Adrenal gland (tissue), 12 donors: Measurements from ENCODE around the gene MYD88. TPM values are rescaled to one million over a fixed set of nuclear protein-coding genes. Genes with fewer than 3 reads are reported as not detected.

Experiments used
- DNase-seq, 7 donors: peaks; one replicate each; pipeline ENCODE4 v3.0.0-alpha.2; 2019 to 2020
- H3K27ac ChIP-seq, 5 donors: fragments of 200-600 bp; sonication (generic) in 4 of 5; 1 replicate in 3 of 5; 2 replicates in 2 of 5; pipeline versions ENCODE4 v1.5.1 to v1.8.0; 2016 to 2020; ENCODE audit warnings: mild to moderate bottlenecking in 1 of 5
- H3K27me3 ChIP-seq: fragments of 200-600 bp; 2 replicates; pipeline ENCODE4 v1.8.0; 2021
- H3K36me3 ChIP-seq, 2 donors: fragments of 200-600 bp; replicated peaks in 1 of 2; 1 replicate in 1 of 2; 2 replicates in 1 of 2; pipeline versions ENCODE4 v1.5.1 to v1.8.0; 2018 to 2022
- H3K4me1 ChIP-seq, 2 donors: fragments of 200-600 bp; replicated peaks in 1 of 2; 1 replicate in 1 of 2; 2 replicates in 1 of 2; pipeline versions ENCODE4 v1.5.1 to v1.8.0; 2018 to 2021
- H3K4me3 ChIP-seq, 4 donors: fragments of 200-600 bp; sonication (generic) in 3 of 4; one replicate each; pipeline ENCODE4 v1.5.1; 2016 to 2018
- H3K9me3 ChIP-seq, 3 donors: fragments of 200-600 bp; sonication (generic) in 1 of 3; replicated peaks in 1 of 3; 1 replicate in 2 of 3; 2 replicates in 1 of 3; pipeline versions ENCODE4 v1.5.1 to v1.8.0; 2016 to 2021
- CTCF ChIP-seq, 6 experiments: fragments of 450-650 bp in 4 of 6; fragments of 200-600 bp in 2 of 6; sonication (generic) in 1 of 6; IDR thresholded peaks; 1 replicate in 5 of 6; 2 replicates in 1 of 6; pipeline versions ENCODE4 v1.5.1 to v1.8.0; 2016 to 2021; ENCODE audit warnings: antibody characterized with exemption in 6 of 6, mild to moderate bottlenecking in 2 of 6, moderate library complexity in 1 of 6
- POLR2A ChIP-seq, 2 donors: fragments of 450-650 bp; IDR thresholded peaks; one replicate each; pipeline ENCODE4 v1.6.1; 2017; ENCODE audit warnings: antibody characterized with exemption in 2 of 2, mild to moderate bottlenecking in 2 of 2, moderate library complexity in 1 of 2
- WGBS, 4 donors: extraction: QIAGEN DNeasy Blood & Tissue Kit in 2 of 4; methylation state at CpG; one replicate each; pipeline versions ENCODE4 v1.1.5 to v1.1.7; 2013 to 2017; 5-methylcytosine and 5-hydroxymethylcytosine counted together
- intact Hi-C, 2 donors: fragments of 100-400 bp; cut with DNase I; formaldehyde crosslinking; loops; one replicate each; pipeline versions ENCODE4 v1.14.1 to v1.15.0; 2022 to 2023
- polyA plus RNA-seq, 3 donors: library from polyadenylated mRNA; stranded (reverse); fragments of 200-250 nt in 2 of 3; fragments of 350-450 nt in 1 of 3; fragmentation: Illumina TruSeq in 1 of 3; extraction: RNeasy Lipid Tissue Mini Kit (QIAGEN cat#74804) in 1 of 3; gene quantifications; one replicate each; pipeline ENCODE4 v1.2.3, GENCODE V29; 2013 to 2014
- total RNA-seq, 9 donors: library from RNA; depleted of rRNA in 4 of 9; stranded (reverse); fragments of >200 nt in 4 of 9; fragments of 120-200 nt in 1 of 9; fragmentation: NEBNext Ultra II Directional in 1 of 9; extraction: Animal tissue kit (Norgen Biotek cat#: 25700) in 1 of 9; gene quantifications; one replicate each; pipeline versions ENCODE4 v1.1.0 to v1.2.4, GENCODE V29; 2013 to 2023
- donor health status: healthy with polysubstance abuse.
- donor health status: Bipolar disorder and iron deficiency.
- donor health status: DM: yes; HTN: yes; CAD: no.
- donor health status: DM: no; HTN: no; CAD: no.
- donor health status: DM: no; HTN: no; CAD: no.
- donor health status: DM: yes; HTN: yes; CAD: no.

MYD88 gene
- total and polyA plus RNA-seq, 12 donors, result 3.8 to 46.6 (median 34.7) TPM

DNA sequence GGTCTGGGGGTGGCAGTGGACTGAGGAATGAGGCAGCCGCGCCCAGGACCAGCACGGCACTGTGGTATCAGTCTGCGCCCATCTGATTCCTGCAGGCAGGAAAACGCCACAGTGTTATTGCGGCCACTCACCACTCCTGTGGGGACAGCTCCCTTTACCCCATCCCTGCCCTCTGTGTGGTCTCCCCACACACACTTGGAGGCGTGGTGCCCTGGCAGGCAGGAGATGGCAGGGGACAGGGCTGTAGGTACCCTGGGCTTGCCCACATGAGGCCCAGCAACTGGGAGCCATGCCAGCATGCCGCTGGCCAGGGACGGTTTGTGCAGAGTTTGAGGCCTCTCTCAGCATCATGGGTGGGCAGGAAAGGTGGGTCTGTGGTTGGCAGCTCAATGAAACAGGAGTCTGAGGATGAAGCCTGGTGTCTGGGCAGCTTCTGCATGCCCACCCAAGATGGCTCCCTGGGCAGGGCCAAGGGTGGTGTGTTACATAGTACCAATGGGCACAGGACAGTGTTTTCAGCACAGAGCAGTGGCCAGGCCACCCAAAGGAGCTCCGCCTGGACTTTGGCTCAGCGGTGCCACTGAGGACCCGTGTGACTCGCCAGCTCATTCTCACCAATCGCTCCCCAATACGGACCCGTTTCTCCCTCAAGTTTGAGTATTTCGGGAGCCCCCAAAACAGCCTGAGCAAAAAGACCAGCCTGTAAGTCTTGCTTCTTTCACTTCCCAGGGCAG, 28.7 kb upstream of the MYD88 start:
- WGBS, 4 donors, result 89 to 100% (median 94%) methylated on average over 2 to 17 of the region's 17 CpGs
- no peaks in the 10 kb centered on the region for H3K9me3 ChIP-seq
- no peaks in the 10 kb centered on the region for H3K27me3 ChIP-seq
- no peak overlapping the region for H3K4me3 ChIP-seq
- no peaks in the 10 kb centered on the region for H3K4me1 ChIP-seq
- no peaks in the 10 kb centered on the region for H3K36me3 ChIP-seq
- DNase-seq, result peak in 3 of 7 donors; percentile 12 to 31 (median 16)
- H3K27ac ChIP-seq, result no peak overlapping the region
- intact Hi-C loops, result loop anchor here in 1 of 2 donors (10.0 kb wide), 2 partner anchors 105 to 365 kb away; no protein-coding TSS in a partner anchor
- TF ChIP-seq CTCF (IDR thresholded peaks at IDR 0.05) (no peak), POLR2A (IDR thresholded peaks at IDR 0.05) (no peak)

DNA sequence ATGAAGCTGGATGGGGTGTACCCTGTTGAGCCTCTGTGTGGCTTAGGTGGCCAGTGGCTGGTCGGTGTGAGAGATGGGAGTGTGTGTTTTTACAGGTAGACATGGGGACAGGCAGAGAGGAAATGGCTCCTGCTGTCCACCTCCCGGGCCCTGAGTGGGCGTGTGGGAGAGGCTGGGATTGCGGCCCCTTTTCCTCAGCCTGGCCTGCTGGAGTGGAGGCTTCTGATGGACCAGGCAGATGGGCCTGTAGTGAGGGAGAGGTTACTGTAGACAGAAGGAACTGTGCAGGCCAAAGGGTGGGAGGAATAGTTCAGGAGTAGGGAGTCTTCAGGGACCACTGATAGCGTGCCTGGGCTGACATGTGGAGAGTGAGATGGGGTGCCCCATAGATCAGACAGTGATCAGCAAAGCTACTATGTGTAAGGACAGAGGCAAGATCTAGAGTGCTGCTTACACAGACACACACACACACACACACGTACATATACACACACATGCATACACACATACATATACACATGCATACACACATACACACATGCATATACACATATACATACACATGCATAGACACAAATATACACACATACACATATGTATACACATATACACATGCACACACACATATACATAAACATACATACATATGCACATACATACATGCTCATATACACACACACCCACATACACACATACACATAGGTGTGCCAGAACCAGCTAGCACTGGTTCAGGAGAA, 28.0 kb upstream of the MYD88 start:
- 80 to 94% (median 88%) methylated on average over 6 of the region's 6 CpGs for WGBS, 4 donors

DNA sequence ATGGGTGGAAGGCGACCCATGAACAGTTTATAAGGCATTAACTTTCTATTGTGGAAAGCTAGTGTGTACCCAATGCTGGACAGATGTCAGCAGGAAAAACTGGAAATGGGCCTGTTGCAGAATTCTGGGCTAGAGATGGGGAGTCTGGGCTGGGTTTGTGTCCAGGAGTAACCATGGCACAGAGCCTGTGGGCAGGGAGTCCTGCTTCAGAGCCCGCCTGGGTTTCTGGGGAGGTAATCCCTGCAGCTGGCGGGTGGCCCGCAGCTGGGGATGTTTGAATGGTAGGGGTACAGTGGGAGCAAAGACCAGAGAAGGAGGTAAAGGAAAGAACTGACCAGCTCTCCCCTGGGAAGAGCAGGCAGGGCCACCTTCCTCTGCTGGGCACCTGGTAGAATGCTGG, 27.3 kb upstream of the MYD88 start:
- Histone ChIP-seq H3K9me3 (no peaks in the 10 kb centered on the region), H3K27ac (no peak overlapping the region), H3K27me3 (no peaks in the 10 kb centered on the region), H3K4me1 (no peaks in the 10 kb centered on the region), H3K4me3 (no peak overlapping the region), H3K36me3 (no peaks in the 10 kb centered on the region)
- no peak for TF ChIP-seq POLR2A (IDR thresholded peaks at IDR 0.05)
- WGBS, 4 donors, result 91 to 100% (median 98%) methylated on average over 4 of the region's 4 CpGs
- intact Hi-C loops, result loop anchor here in 1 of 2 donors (10.0 kb wide), 2 partner anchors 106 to 364 kb away; no protein-coding TSS in a partner anchor
- DNase-seq, result peak in 2 of 7 donors; percentile 1 to 14

More for the DNA sequence above, 28.0 kb upstream of the MYD88 start:
- Histone ChIP-seq H3K4me1 (no peaks in the 10 kb centered on the region), H3K9me3 (no peaks in the 10 kb centered on the region), H3K36me3 (no peaks in the 10 kb centered on the region), H3K27me3 (no peaks in the 10 kb centered on the region), H3K27ac (no peak overlapping the region), H3K4me3 (no peak overlapping the region)
- TF ChIP-seq POLR2A (IDR thresholded peaks at IDR 0.05) (no peak), CTCF (IDR thresholded peaks at IDR 0.05) (no peak)
- DNase-seq, result peak in 3 of 7 donors; percentile 3 to 20 (median 6)
- intact Hi-C loops, result loop anchor here in 1 of 2 donors (10.0 kb wide), 2 partner anchors 106 to 364 kb away; no protein-coding TSS in a partner anchor

- Histone ChIP-seq H3K27me3 (no peaks in the 10 kb centered on the region), H3K9me3 (no peaks in the 10 kb centered on the region), H3K4me3 (no peak overlapping the region), H3K4me1 (no peaks in the 10 kb centered on the region), H3K36me3 (no peaks in the 10 kb centered on the region), H3K27ac (no peak overlapping the region)
- no peak for TF ChIP-seq CTCF (IDR thresholded peaks at IDR 0.05)
- TF ChIP-seq POLR2A (IDR thresholded peaks at IDR 0.05), result no peak
- intact Hi-C loops, result loop anchor here in 1 of 2 donors (10.0 kb wide), 2 partner anchors 107 to 363 kb away; no protein-coding TSS in a partner anchor
- 82 to 94% (median 85%) methylated on average over 6 to 16 of the region's 16 CpGs for WGBS, 4 donors
- DNase-seq, result peak in 4 of 7 donors; percentile 2 to 46 (median 8)
These were observed 26.6 kb upstream of the MYD88 start for GRCh38 chr3:38111696-38112377.
